ENCODE data around the gene SFT2D3. TPM values are rescaled to one million over a fixed set of nuclear protein-coding genes. Genes with fewer than 3 reads are reported as not detected.

SFT2D3 gene
- polyA plus RNA-seq, 1 donor from 2014 or later: 6.2 TPM

- Histone ChIP-seq H3K4me2 (ENCODE audit: low read length) (no peak overlapping the region), H3K9me2 (ENCODE audit: insufficient read depth, low read length) (no peaks in the 10 kb centered on the region), H3K79me2 (replicated peaks; ENCODE audit: insufficient read depth, low read length) (no peaks in the 10 kb centered on the region), H3K4me3 (ENCODE audit: low read length) (no peak overlapping the region), H3K9ac (ENCODE audit: low read length) (no peak overlapping the region), H3K9me3 (ENCODE audit: low read length) (no peaks in the 10 kb centered on the region), H3K27me3 (ENCODE audit: insufficient read depth, low read depth, low read length) (peaks cover 30% of the 10 kb centered on the region), H3K27ac (ENCODE audit: low read length) (no peak overlapping the region), H3K36me3 (ENCODE audit: insufficient read depth, low read length) (no peaks in the 10 kb centered on the region), H4K20me1 (ENCODE audit: insufficient read depth) (no peaks in the 10 kb centered on the region), H3F3A (ENCODE audit: insufficient read depth, low read length, poor library complexity, severe bottlenecking) (no peaks in the 10 kb centered on the region), H2AFZ (ENCODE audit: low read depth, low read length) (no peak overlapping the region)
- TF ChIP-seq RAD21 (conservative IDR thresholded peaks at IDR 0.05) (no peak), CTCF (IDR thresholded peaks at IDR 0.05; ENCODE audit: poor library complexity, severe bottlenecking) (no peak), REST (IDR thresholded peaks at IDR 0.05; ENCODE audit: borderline replicate concordance) (no peak), SMC3 (conservative IDR thresholded peaks at IDR 0.05; ENCODE audit: poor library complexity) (no peak), EZH2 (IDR thresholded peaks at IDR 0.05; ENCODE audit: borderline replicate concordance, insufficient read depth, low read length, poor library complexity, severe bottlenecking) (no peak), MXI1 (conservative IDR thresholded peaks at IDR 0.05; ENCODE audit: poor library complexity, severe bottlenecking) (no peak), EP300 (conservative IDR thresholded peaks at IDR 0.05; ENCODE audit: poor library complexity, severe bottlenecking) (no peak), TAF1 (IDR thresholded peaks at IDR 0.05; ENCODE audit: low read depth) (no peak), POLR2AphosphoS5 (IDR thresholded peaks at IDR 0.05) (no peak)
Observed at GRCh38 chr2:127678531-127678930, 22.8 kb upstream of the SFT2D3 start.

- H3K4me3 ChIP-seq (ENCODE audit: low read length): no peak overlapping the region
- H3K9me2 ChIP-seq (ENCODE audit: insufficient read depth, low read length): no peaks in the 10 kb centered on the region
- H3K4me2 ChIP-seq (ENCODE audit: low read length): no peak overlapping the region
- TF ChIP-seq EP300 (conservative IDR thresholded peaks at IDR 0.05; ENCODE audit: poor library complexity, severe bottlenecking) (no peak), REST (IDR thresholded peaks at IDR 0.05; ENCODE audit: borderline replicate concordance) (no peak)
- H3K36me3 ChIP-seq (ENCODE audit: insufficient read depth, low read length): no peaks in the 10 kb centered on the region
- H3K79me2 ChIP-seq (replicated peaks; ENCODE audit: insufficient read depth, low read length): no peaks in the 10 kb centered on the region
- no peak overlapping the region for H2AFZ ChIP-seq (ENCODE audit: low read depth, low read length)
- no peaks in the 10 kb centered on the region for H3F3A ChIP-seq (ENCODE audit: insufficient read depth, low read length, poor library complexity, severe bottlenecking)
- H3K9me3 ChIP-seq (ENCODE audit: low read length): no peaks in the 10 kb centered on the region
- H3K27ac ChIP-seq (ENCODE audit: low read length): no peak overlapping the region
- no peaks in the 10 kb centered on the region for H4K20me1 ChIP-seq (ENCODE audit: insufficient read depth)
- peaks cover 26% of the 10 kb centered on the region for H3K27me3 ChIP-seq (ENCODE audit: insufficient read depth, low read depth, low read length)
- no peak overlapping the region for H3K9ac ChIP-seq (ENCODE audit: low read length)
Observed at GRCh38 chr2:127678991-127679390, 22.3 kb upstream of the SFT2D3 start.
